Mesendoderm (in vitro differentiated cells): ENCODE results near the gene SLC45A3.

Experiments used
- DNase-seq: peaks from one replicate; pipeline ENCODE4 v3.0.0; 2013
- H2AK5ac ChIP-seq: 2 replicates; pipeline ENCODE4 v1.6.1; 2013; ENCODE audit warnings: low read length, inconsistent platforms
- H2BK120ac ChIP-seq: 2 replicates; pipeline ENCODE4 v1.6.1; 2013; ENCODE audit warnings: low read depth, mild to moderate bottlenecking, low read length, moderate library complexity, mixed read lengths
- H2BK15ac ChIP-seq: replicated peaks from 2 replicates; pipeline ENCODE4 v1.6.1; 2013; ENCODE audit warnings: low read depth, mild to moderate bottlenecking, moderate library complexity
- H2BK5ac ChIP-seq: 2 replicates; pipeline ENCODE4 v1.6.1; 2013; ENCODE audit warnings: low read length, inconsistent platforms
- H3K18ac ChIP-seq: 2 replicates; pipeline ENCODE4 v1.6.1; 2013; ENCODE audit warnings: mild to moderate bottlenecking, low read length, mixed read lengths
- H3K23ac ChIP-seq: one replicate; pipeline ENCODE4 v1.6.1; 2013; ENCODE audit warnings: low read length
- H3K27ac ChIP-seq: 2 replicates; pipeline ENCODE4 v1.5.1; 2013; ENCODE audit warnings: low read depth, mild to moderate bottlenecking, inconsistent platforms, low read length, moderate library complexity
- H3K27me3 ChIP-seq: 2 replicates; pipeline ENCODE4 v1.6.1; 2013; ENCODE audit warnings: low read length, control low read depth, mild to moderate bottlenecking, inconsistent platforms; ENCODE audit not compliant: insufficient read depth, poor library complexity
- H3K36me3 ChIP-seq: 2 replicates; pipeline ENCODE4 v1.6.1; 2013; ENCODE audit warnings: low read length, inconsistent platforms; ENCODE audit not compliant: control insufficient read depth, insufficient read depth
- H3K4ac ChIP-seq: one replicate; pipeline ENCODE4 v1.6.1; 2013; ENCODE audit warnings: low read depth, mild to moderate bottlenecking, low read length, moderate library complexity
- H3K4me1 ChIP-seq: 2 replicates; pipeline ENCODE4 v1.6.1; 2013; ENCODE audit warnings: low read depth, low read length, inconsistent platforms; ENCODE audit not compliant: control insufficient read depth
- H3K4me2 ChIP-seq: 2 replicates; pipeline ENCODE4 v1.6.1; 2013; ENCODE audit warnings: low read length
- H3K4me3 ChIP-seq: 2 replicates; pipeline ENCODE4 v1.5.1; 2013; ENCODE audit warnings: mild to moderate bottlenecking, low read length
- H3K56ac ChIP-seq: one replicate; pipeline ENCODE4 v1.6.1; 2013; ENCODE audit warnings: low read length
- H3K79me1 ChIP-seq: 2 replicates; pipeline ENCODE4 v1.6.1; 2013; ENCODE audit warnings: low read length, inconsistent platforms
- H3K79me2 ChIP-seq: 2 replicates; pipeline ENCODE4 v1.6.1; 2013; ENCODE audit warnings: mild to moderate bottlenecking, low read length; ENCODE audit not compliant: control insufficient read depth, insufficient read depth
- H3K9ac ChIP-seq: 2 replicates; pipeline ENCODE4 v1.6.1; 2013; ENCODE audit warnings: low read length, inconsistent platforms
- H4K5ac ChIP-seq: one replicate; pipeline ENCODE4 v1.6.1; 2013; ENCODE audit warnings: low read length
- H4K8ac ChIP-seq: one replicate; pipeline ENCODE4 v1.6.1; 2013; ENCODE audit warnings: low read depth, mild to moderate bottlenecking, control low read depth, low read length, moderate library complexity
- WGBS: extraction: QIAGEN DNeasy Blood & Tissue Kit; methylation state at CpG from one replicate; pipeline ENCODE4 v1.1.7; 2013; ENCODE audit warnings: low lambda C conversion rate, missing lambda C conversion rate; ENCODE audit not compliant: insufficient coverage; ENCODE audit errors: extremely low coverage; 5-methylcytosine and 5-hydroxymethylcytosine counted together

Gene SLC45A3

GRCh38 chr1:205688171-205689080 is 8.1 kb upstream of the SLC45A3 start:
- Histone ChIP-seq H4K8ac (no peak overlapping the region), H2AK5ac (no peak overlapping the region), H4K5ac (no peak overlapping the region), H3K27ac (no peak overlapping the region), H3K4ac (no peak overlapping the region), H3K4me2 (no peak overlapping the region), H3K79me1 (no peaks in the 10 kb centered on the region), H3K23ac (no peak overlapping the region), H3K36me3 (no peaks in the 10 kb centered on the region), H3K18ac (no peak overlapping the region), H3K9ac (no peak overlapping the region), H3K56ac (no peak overlapping the region), H3K4me1 (peaks cover 12% of the 10 kb centered on the region), H3K79me2 (no peaks in the 10 kb centered on the region), H2BK5ac (no peak overlapping the region), H2BK15ac (no peak overlapping the region), H3K27me3 (no peaks in the 10 kb centered on the region), H3K4me3 (no peak overlapping the region), H2BK120ac (no peak overlapping the region)
- WGBS, result no CpG with 5 or more reads among the region's 7 CpGs
- DNase-seq, result peak; percentile 93

GRCh38 chr1:205687242-205687641 is 6.9 kb upstream of the SLC45A3 start:
- Histone ChIP-seq H4K8ac (no peak overlapping the region), H3K79me1 (no peaks in the 10 kb centered on the region), H3K56ac (no peak overlapping the region), H3K27ac (no peak overlapping the region), H4K5ac (no peak overlapping the region), H3K4me3 (no peak overlapping the region), H2BK120ac (no peak overlapping the region), H3K4ac (no peak overlapping the region), H3K18ac (no peak overlapping the region), H2AK5ac (no peak overlapping the region), H3K9ac (no peak overlapping the region), H2BK15ac (no peak overlapping the region), H3K4me2 (no peak overlapping the region), H2BK5ac (no peak overlapping the region), H3K79me2 (no peaks in the 10 kb centered on the region), H3K27me3 (no peaks in the 10 kb centered on the region), H3K36me3 (no peaks in the 10 kb centered on the region), H3K4me1 (peaks cover 12% of the 10 kb centered on the region), H3K23ac (no peak overlapping the region)
- no CpG with 5 or more reads among the region's 2 CpGs for WGBS
- no peak for DNase-seq

DNA sequence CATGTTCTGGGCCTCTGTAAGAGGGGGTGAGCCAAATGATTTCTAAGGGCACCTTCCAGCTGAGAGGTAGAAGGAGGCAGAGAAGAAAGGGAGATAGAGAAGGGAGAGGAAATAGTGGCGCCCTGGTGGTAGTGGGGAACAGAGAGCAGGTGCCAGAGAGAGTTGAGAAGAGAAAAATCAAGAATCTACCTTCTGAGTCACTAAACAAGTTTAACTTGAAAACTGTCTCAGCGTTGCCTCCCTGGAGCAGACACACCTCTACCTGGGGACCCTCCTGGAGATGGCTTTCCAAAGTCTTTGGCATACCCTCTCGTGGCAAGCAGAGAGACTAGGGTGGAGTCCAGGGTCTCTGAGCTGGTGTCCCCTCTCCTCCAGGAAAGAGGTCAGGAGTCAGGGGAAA is 1.1 kb upstream of the SLC45A3 start:
- Histone ChIP-seq H2AK5ac (no peak overlapping the region), H3K23ac (no peak overlapping the region), H2BK5ac (no peak overlapping the region), H3K4me1 (peaks cover 7% of the 10 kb centered on the region), H3K36me3 (no peaks in the 10 kb centered on the region), H4K8ac (no peak overlapping the region), H3K9ac (no peak overlapping the region), H2BK15ac (no peak overlapping the region), H2BK120ac (no peak overlapping the region), H3K27ac (no peak overlapping the region), H3K4me3 (no peak overlapping the region), H3K79me2 (no peaks in the 10 kb centered on the region), H3K56ac (no peak overlapping the region), H3K4me2 (no peak overlapping the region), H4K5ac (no peak overlapping the region), H3K4ac (no peak overlapping the region), H3K18ac (no peak overlapping the region), H3K27me3 (no peaks in the 10 kb centered on the region), H3K79me1 (peaks cover 4% of the 10 kb centered on the region)
- no peak for DNase-seq
- no CpG with 5 or more reads among the region's 3 CpGs for WGBS

DNA sequence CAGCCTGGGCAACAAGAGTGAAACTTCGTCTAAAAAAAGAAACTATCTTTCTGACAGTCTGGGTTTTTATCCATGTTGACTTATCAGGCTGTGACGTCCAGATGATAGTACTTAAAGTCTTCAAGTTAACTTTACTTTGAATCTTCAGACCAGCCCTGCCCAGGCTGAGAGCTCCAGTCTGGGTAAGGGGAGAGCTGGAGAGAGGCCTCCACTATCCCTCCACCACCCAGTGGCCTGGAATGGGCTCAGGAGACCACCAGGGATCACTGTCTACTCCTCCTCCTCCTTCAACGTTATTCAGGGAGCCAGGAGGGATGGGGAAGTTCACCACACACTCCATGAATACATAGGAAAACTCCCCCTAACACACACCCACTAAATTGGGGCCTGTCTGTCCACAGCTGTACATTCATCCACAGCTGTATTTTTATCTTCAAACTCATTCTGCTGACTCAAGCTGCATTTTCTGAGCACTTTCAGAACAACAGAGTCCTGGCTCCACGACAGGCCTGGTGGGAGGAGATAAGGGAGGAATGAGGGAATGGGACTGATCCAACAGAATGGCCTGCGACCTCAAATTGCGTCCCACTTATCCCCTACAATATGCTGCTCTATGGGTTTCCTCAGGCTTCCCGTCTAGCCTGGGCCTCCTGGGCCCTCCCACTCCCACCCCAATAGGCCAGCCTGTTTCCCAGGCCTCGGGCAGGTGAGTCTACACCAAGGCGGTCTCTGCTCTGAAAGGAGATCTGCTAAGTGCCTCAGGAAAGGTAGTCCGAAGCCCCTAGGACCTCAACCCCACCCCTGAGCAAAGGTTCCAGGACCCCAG is 1.8 kb downstream of the SLC45A3 start:
- Histone ChIP-seq H3K27me3 (no peaks in the 10 kb centered on the region), H3K4me1 (peaks cover 7% of the 10 kb centered on the region), H3K23ac (peak overlapping the region; percentile 95), H2AK5ac (peak overlapping the region; percentile 11), H3K27ac (no peak overlapping the region), H3K79me1 (peaks cover 4% of the 10 kb centered on the region), H3K4me2 (no peak overlapping the region), H2BK120ac (no peak overlapping the region), H3K4ac (peak overlapping the region; percentile 29), H3K36me3 (no peaks in the 10 kb centered on the region), H3K9ac (peak overlapping the region; percentile 20), H2BK15ac (no peak overlapping the region), H3K18ac (peak overlapping the region; percentile 34), H3K56ac (peak overlapping the region; percentile 90), H2BK5ac (no peak overlapping the region), H4K5ac (no peak overlapping the region), H3K79me2 (no peaks in the 10 kb centered on the region), H3K4me3 (no peak overlapping the region), H4K8ac (no peak overlapping the region)
- no CpG with 5 or more reads among the region's 10 CpGs for WGBS
- DNase-seq, result no peak

DNA sequence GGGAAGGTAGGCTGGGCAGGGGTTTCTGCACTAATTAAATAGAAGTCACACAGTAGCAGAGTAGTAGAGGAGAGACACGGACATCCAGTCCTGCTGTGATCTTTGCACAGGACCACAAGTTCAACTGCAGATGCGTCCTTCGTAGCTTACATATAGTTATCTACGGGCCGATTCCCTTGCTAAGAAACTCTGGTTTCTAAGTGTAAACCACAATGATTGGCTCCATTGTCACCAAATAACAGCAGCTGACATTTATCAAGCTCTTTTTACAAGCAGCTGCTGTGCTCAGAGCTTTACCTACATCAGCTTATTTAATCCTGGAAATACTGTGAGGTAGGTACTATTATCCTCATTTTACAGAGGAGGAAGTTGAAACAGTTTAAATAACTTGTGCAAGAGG is 3.1 kb downstream of the SLC45A3 start:
- Histone ChIP-seq H2BK15ac (no peak overlapping the region), H3K79me1 (peaks cover 4% of the 10 kb centered on the region), H3K23ac (no peak overlapping the region), H2BK5ac (no peak overlapping the region), H3K36me3 (no peaks in the 10 kb centered on the region), H3K56ac (no peak overlapping the region), H3K27ac (no peak overlapping the region), H3K79me2 (no peaks in the 10 kb centered on the region), H4K8ac (no peak overlapping the region), H2AK5ac (no peak overlapping the region), H3K4ac (no peak overlapping the region), H3K4me3 (no peak overlapping the region), H3K4me2 (no peak overlapping the region), H3K18ac (no peak overlapping the region), H4K5ac (no peak overlapping the region), H3K9ac (no peak overlapping the region), H3K27me3 (no peaks in the 10 kb centered on the region), H2BK120ac (no peak overlapping the region), H3K4me1 (peaks cover 9% of the 10 kb centered on the region)
- no peak for DNase-seq
- no CpG with 5 or more reads among the region's 5 CpGs for WGBS
